Stimulated activated CD4-positive, alpha-beta T cell treated with anti-CD3 and anti-CD28 coated beads, Interleukin-12 subunit alpha, Interleukin-12 subunit beta, amount 100 ng/mL, for 4 hours (primary cell): ENCODE results near the gene PTPRD.
"Not testable (repeated sequence)": the region's sequence is repeated elsewhere in the genome, so short reads cannot be mapped to it uniquely, and the experiment has no call there.

Experiments used
- DNase-seq: peaks from one replicate; pipeline ENCODE4 v3.0.0-alpha.2; 2020

Gene PTPRD

DNA sequence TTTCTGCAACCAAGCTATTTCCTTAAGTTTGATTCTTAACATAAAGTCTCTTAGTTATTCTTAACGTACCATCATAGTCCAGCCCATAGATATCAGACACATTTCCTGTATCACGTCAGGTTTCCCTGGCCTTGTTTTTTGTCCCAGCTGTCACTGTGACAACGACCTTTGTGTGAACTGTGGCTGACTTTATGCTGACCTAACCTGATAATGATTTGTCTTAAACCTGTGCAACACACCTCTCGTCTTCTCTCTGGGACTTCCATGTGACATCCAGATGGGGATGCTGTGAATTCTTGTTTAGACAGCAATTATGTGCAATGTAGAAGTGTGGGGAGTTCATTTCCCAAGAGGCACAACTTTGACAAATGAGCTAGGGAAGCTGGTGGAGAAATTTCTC, 662.8 kb downstream of the PTPRD start:
- DNase-seq: no peak

DNA sequence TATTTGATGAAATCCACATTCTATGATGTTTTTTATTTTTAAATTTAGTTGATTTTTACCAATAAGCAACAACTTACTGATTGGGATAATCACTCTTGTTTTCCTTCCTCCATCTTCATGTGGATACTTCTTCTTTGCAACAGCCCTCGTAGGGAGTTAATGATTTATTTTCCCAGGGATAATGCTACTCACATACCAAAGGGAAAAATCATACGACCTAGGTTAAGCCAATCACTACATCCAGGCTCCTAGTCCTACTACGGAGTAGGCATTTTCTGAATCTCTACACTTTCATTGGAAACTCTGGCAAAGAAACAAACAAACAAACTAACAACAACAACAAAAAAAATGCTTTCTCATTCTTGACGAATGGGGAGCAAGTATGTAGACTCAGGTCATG, 663.4 kb downstream of the PTPRD start:
- no peak for DNase-seq

DNA sequence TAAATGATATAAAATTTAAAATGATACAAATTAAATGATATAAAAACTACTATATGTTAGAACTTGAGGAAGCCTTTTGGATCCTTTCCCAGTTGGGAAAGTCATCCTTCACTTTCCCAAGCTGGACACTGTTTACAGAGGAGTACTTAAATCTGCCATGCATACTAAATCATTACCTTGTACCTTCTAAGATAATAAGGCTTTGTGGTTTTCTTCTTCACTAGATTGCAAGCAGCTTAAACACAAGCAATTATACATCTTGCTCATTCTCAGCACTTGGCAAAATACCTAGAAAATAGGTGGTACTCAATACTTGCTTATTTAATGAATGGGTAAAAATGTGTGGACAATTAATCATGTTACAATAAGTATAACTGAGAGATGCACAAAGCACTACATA, 666.8 kb downstream of the PTPRD start:
- no peak for DNase-seq

DNA sequence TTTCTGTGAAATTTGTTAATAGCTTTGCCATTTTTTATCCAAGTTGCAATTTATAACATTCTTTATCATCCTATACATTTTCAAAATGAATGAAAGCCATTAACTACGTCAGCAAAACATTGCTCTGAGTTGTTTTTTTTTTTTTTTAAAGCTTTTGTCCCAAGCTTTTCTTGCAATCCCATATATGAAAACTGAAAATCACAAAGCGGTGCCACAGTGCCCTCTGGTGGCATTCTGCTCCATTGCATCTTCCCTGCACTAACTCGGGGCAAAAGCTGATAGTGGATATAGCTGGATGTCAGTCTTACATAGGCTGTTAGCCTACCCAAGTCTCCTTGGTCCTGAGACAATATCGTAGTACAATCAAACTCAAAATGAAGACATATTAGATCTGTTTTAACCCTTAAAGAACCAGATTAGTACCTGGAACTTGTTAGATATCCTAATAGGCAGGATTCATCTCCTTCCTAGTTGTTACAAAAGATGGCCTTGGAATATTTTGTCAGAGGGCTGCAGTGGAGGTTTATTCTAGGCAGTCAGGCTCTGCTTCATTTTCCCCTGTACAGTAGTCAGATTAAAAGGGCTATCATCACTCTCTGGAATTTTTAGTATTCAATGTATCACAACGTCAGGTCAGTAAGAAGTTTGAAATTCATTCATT, 669.9 kb downstream of the PTPRD start:
- peak; percentile 38 for DNase-seq

DNA sequence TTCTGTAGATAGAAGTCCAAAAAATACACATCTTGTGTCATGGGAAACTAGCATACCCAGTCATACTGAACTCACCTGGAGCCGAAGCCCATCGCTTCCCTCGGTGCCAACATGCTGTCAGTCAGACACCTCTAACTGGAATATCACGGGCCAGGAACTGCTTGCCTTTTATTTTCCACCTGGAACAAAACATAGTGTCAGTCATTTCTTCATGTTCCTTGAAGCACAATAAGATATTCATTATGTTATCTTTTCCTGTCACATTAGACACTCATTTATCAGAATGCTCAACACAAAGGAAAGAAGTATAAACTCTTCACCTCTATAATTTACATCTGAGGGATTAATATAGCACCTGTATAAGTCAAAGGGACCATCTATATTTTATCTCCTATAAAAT, 674.4 kb downstream of the PTPRD start:
- DNase-seq: no peak

DNA sequence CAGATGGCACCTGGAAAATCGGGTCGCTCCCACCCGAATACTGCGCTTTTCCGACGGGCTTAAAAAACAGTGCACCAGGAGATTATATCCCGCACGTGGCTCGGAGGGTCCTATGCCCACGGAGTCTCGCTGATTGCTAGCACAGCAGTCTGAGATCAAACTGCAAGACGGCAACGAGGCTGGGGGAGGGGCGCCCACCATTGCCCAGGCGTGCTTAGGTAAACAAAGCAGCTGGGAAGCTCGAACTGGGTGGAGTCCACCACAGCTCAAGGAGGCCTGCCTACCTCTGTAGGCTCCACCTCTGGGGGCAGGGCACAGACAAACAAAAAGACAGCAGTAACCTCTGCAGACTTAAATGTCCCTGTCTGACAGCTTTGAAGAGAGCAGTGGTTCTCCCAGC, 681.3 kb downstream of the PTPRD start:
- not testable (repeated sequence) for DNase-seq

DNA sequence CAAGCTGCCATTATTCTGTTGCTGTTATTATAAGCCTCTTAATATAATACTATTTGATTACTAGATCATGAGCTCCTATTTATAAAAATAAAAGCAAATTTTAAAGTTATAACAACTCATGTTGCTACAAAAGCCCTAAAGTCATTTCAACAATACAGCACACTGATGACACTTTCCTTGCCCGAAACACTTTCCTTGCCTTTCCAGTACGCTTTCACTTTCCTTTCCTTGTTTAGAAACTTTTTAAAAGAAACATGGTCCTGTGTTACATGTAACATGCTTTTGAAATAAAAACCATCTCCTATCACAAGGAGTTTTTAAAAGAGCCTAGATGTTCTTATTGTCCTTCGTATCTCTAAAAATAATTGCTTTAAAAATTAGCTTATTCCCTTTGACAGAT, 688.4 kb downstream of the PTPRD start:
- DNase-seq: no peak

DNA sequence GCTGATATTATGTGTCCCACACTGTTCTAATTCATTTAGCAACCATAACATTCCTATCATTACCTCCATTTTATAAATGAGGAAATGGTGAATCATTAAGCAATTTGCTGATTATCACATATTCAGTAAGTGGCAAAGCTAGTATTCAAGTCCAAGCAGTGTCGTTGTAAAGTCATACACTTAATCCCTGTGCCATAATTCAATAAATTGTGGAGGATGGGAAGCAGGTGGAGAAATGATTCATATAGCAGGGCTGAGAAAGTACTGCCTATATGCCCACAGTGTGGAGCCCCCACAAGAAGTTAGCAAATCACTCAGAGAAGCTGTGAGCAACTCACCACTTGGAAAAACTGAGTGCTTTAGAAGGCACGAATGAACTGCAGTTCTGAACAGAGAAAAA, 691.0 kb downstream of the PTPRD start:
- no peak for DNase-seq

DNA sequence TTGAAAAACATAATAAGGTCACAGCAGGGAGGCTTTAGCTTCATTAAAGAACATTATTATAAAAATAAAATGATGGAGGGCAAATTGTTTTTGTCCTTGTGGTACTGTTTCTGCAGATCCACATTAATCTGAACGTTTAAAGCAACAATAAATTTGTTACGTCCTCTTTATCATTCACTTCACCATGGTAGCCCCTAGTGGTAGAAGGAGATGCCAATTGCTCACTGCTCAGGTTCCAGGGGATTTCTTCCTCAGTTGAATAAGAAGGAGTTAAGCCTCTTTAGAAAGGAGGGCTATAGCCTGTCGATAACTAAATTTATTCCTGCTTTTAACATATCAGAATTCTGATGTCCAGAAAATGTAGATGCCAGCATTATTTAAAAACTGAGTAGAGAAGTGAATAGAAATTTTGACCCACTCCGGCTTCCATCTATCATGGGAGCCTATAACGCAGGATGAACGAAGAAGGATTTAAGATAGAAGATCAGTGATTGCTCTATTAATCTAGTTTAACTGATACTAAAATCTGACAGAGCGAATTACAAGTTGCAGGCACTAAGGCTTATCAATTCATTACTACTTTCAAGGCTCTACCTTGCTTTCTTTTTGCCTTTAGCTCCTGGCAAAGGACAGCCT, 692.3 kb downstream of the PTPRD start:
- no peak for DNase-seq

DNA sequence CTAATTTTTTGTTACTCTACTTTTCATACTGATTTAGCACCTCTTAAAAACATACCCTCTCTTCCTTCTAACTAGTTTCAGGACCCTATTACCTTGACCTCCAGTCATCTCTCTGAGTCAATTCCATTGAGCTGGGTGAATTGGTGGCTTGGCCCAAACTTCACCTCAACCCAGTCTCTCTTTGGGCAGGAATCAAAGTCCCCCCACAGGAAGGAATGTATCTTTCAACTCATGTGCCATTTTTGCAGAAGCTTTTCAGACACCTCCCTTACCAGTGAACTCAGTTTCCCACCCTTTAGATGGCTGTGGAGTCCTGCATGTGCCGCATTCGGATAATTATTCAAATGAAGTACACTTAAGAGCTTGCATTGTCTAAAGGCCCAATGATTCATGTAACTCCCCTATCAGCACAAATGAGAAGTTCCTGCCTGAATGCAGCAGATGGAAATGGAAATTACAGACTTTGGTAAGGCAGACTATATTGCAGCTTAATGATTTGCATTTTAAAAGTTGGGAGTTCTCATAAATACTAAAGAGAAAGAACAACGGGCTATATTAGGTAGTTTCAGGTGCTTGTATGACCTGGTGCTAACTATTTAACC, 693.5 kb downstream of the PTPRD start:
- DNase-seq: no peak

DNA sequence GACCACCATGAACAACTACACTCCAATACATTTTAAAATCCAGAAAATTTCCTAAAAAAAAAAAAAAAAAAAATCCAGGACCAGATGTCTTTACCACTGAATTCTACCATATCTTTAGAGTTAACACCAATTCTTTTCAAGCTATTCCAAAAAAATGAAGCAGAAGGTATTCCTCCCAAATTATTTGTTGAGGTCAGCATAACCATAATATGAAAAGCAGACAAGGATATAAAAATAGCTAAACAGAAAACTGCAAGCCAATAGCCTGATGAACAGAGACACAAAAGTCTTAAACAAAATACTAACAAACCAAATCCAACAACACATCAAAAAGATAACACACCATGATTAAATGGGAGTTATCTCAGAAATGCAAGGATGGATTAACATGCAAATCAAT, 695.4 kb downstream of the PTPRD start:
- no peak for DNase-seq

DNA sequence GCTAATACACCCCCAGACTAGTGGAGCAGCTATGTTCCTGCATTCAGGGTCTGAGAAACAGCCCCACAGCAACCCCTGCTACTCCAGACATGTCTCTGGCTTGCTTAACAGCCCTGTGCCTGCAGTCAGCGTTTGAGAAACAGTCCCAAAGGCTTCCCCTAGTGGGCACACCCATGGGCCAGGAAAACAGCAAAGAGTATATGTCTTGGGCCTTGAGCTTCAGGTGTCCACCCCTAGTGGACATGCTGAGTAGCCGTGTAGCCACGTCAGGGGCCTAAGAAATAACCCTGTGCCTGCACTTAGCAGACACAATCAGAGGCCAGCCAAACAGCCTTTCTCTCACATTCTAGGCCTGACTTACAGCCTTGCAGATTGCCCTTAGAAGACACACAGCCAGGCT, 698.6 kb downstream of the PTPRD start:
- DNase-seq: no peak

DNA sequence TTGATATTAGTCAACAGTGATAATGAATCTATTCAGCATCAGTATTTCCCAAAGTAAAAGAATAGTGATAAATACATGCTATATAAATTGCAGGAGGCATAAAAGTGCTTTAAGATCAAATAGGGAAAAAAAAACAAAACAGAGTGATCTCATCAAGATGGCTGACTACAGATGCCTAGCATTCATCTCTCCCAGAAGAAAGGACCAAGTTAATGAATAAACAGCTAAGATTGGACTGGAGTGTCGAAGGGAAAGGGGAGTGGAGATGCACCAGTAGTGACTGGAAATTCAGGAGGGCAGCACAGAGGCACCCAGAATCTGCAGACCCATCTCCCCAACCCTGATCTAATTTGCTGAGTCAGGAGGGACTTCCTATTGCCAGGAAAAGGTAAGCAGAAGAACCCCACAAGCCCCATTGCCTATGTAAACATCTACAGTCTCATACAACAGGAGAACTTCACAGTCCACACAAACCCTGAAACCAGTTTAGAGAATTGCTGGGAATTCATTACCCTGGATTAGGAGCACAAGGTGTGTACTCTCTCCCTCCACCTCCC, 699.4 kb downstream of the PTPRD start:
- no peak for DNase-seq

DNA sequence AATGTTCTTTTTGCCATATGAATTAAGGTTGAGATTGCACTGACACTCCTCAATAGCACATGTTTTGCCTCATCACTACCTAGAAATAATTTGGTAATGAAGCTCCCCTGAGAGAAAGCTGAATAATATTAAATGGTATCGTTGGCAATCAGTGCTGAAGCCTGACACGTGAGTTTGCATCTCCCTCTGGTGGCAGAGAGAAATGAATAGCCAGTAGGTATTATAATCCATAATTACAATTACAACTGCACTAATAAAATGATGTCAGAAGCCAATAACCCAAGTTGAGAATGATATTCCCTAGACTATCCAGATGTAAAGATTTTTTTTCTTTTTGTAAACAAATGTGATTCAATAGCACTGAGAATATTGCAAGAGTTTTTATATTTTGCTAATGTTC, 700.3 kb downstream of the PTPRD start:
- no peak for DNase-seq

DNA sequence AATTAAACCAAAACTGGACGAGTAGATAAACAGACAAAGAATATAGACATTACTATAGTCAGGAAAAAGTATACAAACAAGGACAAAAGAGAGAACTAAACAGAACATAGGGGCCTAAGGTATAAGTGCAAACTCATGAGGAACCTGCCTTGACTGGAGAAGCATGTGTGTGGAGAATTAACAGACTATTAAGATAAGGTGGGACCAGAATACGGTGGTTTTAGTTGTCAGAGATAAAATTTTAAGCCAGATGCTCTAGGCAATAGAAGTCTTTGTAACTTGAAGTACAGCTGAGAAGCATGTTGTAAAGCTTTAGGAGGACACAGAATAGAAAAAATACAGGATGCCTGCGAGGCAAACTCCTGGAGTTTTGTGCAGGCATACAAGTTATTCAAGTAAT, 707.1 kb downstream of the PTPRD start:
- no peak for DNase-seq

DNA sequence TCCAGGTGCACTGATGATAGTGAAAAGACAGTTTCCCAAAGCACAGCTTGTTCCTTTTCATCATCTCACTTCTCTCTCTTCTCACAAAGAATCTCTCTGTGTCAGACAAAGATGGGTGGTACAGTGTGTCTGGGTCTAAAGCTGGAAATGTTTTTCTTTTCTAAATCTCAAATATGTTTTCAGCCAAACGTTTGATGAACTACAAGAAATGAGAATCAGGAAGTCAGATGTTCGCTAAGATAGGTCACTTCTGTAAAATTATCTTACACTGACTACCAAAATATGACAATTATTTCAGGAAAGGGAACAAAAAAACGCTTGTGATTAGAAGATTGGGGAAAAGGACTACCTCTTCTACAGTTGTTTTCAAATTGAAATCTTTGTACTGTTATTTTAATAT, 708.8 kb downstream of the PTPRD start:
- no peak for DNase-seq

DNA sequence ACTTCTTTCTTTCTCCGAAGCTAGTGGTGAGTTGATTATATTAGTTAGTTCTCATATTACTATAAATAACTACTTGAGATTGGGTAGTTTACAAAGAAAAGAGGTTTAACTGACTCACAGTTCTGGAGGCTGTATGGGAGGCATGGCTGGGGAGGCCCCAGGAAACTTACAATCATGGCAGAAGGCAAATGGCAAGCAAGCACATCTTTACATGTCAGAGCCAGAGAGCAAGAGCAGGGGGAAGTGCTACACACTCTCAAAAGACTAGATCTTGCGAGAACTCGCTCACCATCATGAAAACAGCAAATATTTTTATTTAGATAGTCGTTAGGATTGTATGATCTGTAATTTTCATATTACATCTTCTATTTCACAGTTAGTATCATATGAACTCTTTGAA, 711.2 kb downstream of the PTPRD start:
- no peak for DNase-seq

DNA sequence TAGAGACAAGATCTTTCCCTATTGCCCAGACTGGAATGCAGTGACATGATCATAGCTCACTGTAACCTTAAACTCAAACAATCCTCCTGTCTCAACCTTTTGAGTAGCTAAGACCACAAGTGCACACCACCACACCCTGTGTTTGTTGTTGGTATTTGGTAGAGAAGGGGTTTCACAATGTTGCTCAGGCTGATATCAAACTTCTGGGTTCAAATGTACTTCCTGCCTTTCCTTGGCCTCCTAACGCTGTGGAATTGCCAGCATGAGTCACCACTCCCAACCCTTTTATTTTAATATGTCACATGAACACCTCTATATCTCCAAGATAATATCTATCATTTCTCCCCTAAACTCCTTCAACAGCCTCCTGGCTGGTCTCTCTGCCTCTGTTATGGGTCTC, 719.0 kb downstream of the PTPRD start:
- DNase-seq: no peak

DNA sequence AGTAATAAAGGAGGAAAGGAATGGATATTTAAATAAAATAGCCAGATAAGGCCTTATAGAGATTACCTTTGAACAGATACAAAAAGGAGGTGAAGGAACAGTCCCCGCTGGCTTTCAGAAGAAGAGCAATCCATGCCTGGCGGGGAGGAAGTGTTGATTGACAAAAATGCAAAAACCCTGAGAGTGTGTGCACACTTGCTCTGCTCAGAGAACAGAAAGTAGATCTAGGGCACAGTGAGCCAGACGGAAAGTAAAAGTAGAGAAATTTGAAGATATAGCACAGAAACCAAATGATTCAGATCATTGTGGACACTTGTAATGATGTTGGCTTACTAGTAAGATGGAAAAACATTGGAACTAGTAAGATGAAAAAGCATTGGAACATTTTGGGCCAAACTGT, 720.6 kb downstream of the PTPRD start:
- no peak for DNase-seq

DNA sequence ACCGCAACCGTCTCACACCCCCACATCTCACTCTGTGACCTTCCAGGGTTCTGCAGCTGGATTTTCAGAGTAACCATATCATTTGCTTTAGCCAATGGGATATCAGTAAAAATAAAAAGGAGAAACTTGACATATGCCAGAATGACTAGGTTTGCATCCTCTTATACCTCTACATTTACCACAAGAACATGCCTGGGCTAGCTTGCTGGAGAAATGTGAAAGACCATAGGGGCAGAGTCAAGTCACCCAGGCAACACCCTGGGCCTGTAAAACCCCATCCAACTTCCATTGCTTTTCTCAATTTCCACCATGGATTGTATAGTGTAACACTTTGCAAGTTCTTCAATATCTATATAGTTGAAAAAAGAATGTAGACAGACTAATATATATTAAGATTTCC, 731.1 kb downstream of the PTPRD start:
- DNase-seq: no peak

DNA sequence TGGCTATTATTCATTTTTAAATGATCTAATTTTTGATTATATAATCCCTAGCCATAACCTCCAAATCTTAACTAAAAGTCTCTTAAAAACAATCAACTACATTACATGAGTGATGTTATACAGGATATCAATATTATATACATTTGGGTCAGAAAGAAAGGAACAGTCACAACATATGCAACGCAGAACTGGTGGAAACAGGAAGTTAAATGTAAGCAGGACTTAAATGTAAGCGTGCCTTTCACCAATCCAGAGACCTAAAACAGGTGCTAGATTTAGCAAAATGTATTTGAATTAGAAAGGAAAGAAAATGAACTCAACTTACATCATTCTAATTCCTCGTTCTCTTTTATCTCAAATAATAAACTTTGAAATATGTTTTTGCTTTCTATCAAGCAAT, 738.5 kb downstream of the PTPRD start:
- DNase-seq: no peak

DNA sequence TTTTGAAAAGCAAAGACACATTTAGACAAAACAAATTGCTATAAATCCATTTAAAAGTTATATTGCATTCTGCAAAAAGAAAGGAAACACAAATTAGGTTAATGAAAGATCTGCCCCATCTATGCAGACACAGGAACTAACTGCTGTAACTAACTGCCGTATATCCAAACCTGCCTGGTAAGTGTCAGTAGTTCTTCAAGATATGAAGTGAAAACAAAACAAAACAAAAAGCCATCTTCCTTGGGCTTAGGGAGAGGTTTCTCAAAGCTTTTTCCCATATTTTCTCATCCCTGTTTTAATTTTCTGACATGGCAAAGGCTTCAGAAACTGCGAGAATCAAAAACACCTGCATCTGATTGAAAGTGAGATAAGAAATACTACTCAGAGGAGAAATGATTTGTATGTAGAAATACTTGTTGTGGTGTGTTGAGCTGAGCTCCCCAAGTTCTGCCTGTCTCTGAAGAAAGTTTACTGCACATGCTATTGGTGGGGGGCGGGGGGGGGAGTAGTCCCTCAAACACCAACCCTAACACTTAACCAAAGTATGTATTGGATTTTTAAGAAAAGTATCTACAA, 750.5 kb downstream of the PTPRD start:
- no peak for DNase-seq

DNA sequence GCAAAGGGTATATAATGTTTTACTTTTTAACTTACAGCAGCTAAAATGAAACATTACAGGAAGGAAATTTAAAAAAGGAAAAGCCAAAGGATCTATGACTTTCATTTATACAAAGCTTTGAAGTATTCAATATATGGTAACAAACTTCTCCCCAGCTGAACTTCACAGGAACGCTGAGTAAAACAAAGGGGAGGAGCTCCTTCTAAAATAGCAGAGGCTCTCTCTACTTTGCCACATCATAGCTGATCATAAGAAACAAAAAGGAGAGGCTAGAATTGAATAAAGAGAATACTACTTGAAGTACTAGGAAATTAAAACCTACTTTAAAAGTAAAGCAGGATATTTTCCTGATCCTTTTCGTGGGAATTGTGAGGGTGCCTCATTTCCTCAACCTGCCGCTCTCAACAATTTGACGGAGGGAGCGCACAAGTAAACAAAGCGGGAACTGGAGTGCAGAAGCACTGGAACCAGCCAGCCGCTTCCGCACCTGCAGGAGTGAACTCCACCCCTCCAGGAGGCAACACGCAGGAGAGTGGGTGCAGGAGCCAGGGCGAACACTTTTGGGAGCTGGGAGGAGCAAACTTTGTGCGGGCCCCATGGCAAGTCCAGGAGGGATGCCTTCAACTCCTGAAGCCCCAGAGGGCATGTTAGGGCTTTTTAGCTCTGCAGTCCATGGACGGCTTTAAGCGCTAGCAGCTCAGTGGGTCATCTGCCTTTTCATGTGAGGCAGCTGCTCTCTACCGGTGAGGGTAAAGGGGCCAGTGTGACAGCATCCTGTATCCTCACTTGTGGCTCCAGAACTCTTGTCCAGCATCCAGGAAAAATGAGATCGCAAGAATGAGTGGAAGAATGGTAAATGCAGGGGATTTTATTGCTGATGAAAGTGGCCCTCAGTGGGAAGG, 757.4 kb downstream of the PTPRD start:
- DNase-seq: no peak
